Mesothelial cell of epicardium (in vitro differentiated cells): Measurements from ENCODE around the gene XDH. TPM values are rescaled to one million over a fixed set of nuclear protein-coding genes. Genes with fewer than 3 reads are reported as not detected.

ENCODE experiments used
- DNase-seq, 2 experiments: peaks; one replicate each; pipeline ENCODE4 v3.0.0; 2021; ENCODE audit warnings: low spot score in 2 of 2; ENCODE audit not compliant: unreplicated experiment in 2 of 2
- H3K27ac Mint-ChIP-seq: 2 replicates; pipeline ENCODE4 v1.8.0; 2021; ENCODE audit warnings: mixed read lengths
- H3K27me3 Mint-ChIP-seq: 2 replicates; pipeline ENCODE4 v1.8.0; 2021; ENCODE audit warnings: low read depth, mixed read lengths
- H3K36me3 Mint-ChIP-seq: 2 replicates; pipeline ENCODE4 v1.8.0; 2021; ENCODE audit warnings: mixed read lengths
- H3K4me1 Mint-ChIP-seq: 2 replicates; pipeline ENCODE4 v1.8.0; 2021; ENCODE audit warnings: mixed read lengths
- H3K4me3 Mint-ChIP-seq: 2 replicates; pipeline ENCODE4 v1.8.0; 2021; ENCODE audit warnings: mild to moderate bottlenecking, moderate library complexity, mixed read lengths
- H3K9me3 Mint-ChIP-seq: 2 replicates; pipeline ENCODE4 v1.8.0; 2021; ENCODE audit warnings: mixed read lengths
- total RNA-seq: library from RNA; stranded (reverse); gene quantifications from 3 replicates; pipeline ENCODE4 v1.2.1, GENCODE V29; 2021
- TF ChIP-seq, protein P1 (sequence below): fragments of 200-600 bp; sonication (generic); IDR thresholded peaks from one replicate; pipeline ENCODE4 v1.5.0; 2021; ENCODE audit warnings: antibody characterized with exemption; ENCODE audit not compliant: unreplicated experiment

The XDH gene
- total RNA-seq, 1 donor from 2014 or later = 3.9 TPM

- TF ChIP-seq, protein P1, sequence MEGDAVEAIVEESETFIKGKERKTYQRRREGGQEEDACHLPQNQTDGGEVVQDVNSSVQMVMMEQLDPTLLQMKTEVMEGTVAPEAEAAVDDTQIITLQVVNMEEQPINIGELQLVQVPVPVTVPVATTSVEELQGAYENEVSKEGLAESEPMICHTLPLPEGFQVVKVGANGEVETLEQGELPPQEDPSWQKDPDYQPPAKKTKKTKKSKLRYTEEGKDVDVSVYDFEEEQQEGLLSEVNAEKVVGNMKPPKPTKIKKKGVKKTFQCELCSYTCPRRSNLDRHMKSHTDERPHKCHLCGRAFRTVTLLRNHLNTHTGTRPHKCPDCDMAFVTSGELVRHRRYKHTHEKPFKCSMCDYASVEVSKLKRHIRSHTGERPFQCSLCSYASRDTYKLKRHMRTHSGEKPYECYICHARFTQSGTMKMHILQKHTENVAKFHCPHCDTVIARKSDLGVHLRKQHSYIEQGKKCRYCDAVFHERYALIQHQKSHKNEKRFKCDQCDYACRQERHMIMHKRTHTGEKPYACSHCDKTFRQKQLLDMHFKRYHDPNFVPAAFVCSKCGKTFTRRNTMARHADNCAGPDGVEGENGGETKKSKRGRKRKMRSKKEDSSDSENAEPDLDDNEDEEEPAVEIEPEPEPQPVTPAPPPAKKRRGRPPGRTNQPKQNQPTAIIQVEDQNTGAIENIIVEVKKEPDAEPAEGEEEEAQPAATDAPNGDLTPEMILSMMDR = no peak
- DNase-seq = no peak
- no peaks in the 10 kb centered on the region for H3K27me3 Mint-ChIP-seq
Measured at GRCh38 chr2:31366733-31367132, 47.8 kb downstream of the XDH start.

DNA sequence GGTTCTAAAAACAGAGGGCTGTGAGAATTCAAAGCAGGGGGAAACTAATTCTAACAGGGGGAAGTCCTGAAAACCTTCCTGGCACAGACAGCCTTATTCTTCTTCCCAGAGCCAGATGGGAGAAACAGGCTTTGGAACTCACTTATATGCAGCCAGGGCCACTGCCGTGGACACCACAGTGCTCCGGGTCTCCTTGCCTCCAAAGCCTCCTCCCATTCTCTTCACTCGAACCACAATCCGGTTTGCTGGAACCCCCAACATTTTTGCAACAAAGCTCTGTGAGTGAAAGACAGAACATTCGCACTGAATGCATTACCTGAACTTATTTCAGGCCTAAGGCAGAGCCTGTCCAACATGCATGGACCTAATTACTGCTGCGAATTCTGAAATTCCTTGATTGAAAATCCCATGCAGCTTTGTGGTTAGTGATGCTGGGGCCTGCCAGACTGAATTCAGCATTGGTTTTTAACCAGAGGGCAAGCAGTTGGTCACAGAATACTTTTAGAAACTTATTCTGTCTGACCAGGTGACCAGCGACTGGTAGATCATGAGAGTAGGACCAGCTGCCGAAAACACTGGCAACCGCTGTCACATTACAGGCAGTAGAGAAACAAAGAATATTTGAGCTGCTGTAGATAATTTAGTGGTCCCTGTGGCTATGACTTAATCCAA is 48.6 kb downstream of the XDH start:
- H3K9me3 Mint-ChIP-seq = no peaks in the 10 kb centered on the region
- H3K36me3 Mint-ChIP-seq = peaks cover 6% of the 10 kb centered on the region

More at GRCh38 chr2:31366733-31367132, 47.8 kb downstream of the XDH start:
- Mint-ChIP-seq H3K4me1 (no peaks in the 10 kb centered on the region), H3K27ac (no peak overlapping the region), H3K4me3 (no peak overlapping the region), H3K36me3 (peaks cover 6% of the 10 kb centered on the region), H3K9me3 (no peaks in the 10 kb centered on the region)

GRCh38 chr2:31365348-31365747 is 49.2 kb downstream of the XDH start:
- H3K9me3 Mint-ChIP-seq = no peaks in the 10 kb centered on the region
- no peak overlapping the region for H3K27ac Mint-ChIP-seq
- no peaks in the 10 kb centered on the region for H3K27me3 Mint-ChIP-seq
- peaks cover 4% of the 10 kb centered on the region for H3K36me3 Mint-ChIP-seq
- no peaks in the 10 kb centered on the region for H3K4me1 Mint-ChIP-seq
- TF ChIP-seq, protein P1 = no peak
- H3K4me3 Mint-ChIP-seq = no peak overlapping the region
- no peak for DNase-seq

More for the DNA sequence above, 48.6 kb downstream of the XDH start:
- Mint-ChIP-seq H3K27me3 (no peaks in the 10 kb centered on the region), H3K4me1 (no peaks in the 10 kb centered on the region), H3K27ac (no peak overlapping the region), H3K4me3 (no peak overlapping the region)
- no peak for DNase-seq
- TF ChIP-seq, protein P1 = no peak

DNA sequence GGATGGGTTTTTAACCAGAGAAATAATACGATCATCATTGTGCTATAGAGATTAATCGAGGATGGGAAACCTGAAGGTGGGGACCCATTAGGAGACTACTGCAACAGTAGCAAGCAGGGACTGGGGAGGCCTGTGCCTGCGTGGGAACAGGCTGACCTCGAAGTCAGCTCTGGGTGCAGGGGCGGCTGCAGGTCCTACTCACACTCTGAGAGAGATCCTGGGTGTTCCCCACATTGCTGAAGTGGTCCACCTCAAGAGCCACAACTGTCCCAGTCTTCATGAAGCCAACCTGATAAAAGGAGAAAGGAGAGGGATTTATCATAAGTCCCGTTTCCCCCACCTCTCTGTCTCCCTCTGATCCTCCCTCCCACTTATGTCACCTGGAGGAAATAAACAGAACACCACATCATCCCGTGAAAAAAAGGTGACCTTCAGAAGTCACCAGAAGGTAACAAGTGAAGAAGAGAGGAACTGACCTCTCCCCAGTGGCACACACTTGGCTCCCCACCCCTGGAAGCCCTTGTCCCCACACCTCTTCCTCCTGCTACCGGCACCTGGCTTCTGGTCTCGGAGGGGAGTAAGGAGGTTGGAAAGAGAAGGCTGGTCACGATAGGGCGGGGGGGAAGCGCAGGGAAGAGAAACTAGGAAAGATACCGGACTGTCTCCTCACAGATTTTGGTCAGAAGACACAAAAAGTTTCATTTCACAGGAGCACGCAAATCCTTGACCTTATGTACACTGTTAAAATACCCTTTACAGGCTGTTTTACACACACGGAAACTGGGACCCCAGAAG is 50.4 kb downstream of the XDH start:
- H3K4me1 Mint-ChIP-seq = no peaks in the 10 kb centered on the region
- no peaks in the 10 kb centered on the region for H3K27me3 Mint-ChIP-seq
- DNase-seq = no peak
- peaks cover 4% of the 10 kb centered on the region for H3K36me3 Mint-ChIP-seq
- H3K27ac Mint-ChIP-seq = no peak overlapping the region
- TF ChIP-seq, protein P1 = no peak
- H3K9me3 Mint-ChIP-seq = no peaks in the 10 kb centered on the region
- H3K4me3 Mint-ChIP-seq = no peak overlapping the region

GRCh38 chr2:31362581-31362980 is 52.0 kb downstream of the XDH start:
- no peaks in the 10 kb centered on the region for H3K9me3 Mint-ChIP-seq
- peaks cover 4% of the 10 kb centered on the region for H3K36me3 Mint-ChIP-seq
- H3K27ac Mint-ChIP-seq = no peak overlapping the region

More at GRCh38 chr2:31362581-31362980, 52.0 kb downstream of the XDH start:
- H3K27me3 Mint-ChIP-seq = peaks cover 1% of the 10 kb centered on the region
- H3K4me3 Mint-ChIP-seq = no peak overlapping the region
- TF ChIP-seq, protein P1 = no peak
- DNase-seq = no peak
- no peaks in the 10 kb centered on the region for H3K4me1 Mint-ChIP-seq
